Mesendoderm (in vitro differentiated cells): ENCODE measurements around the gene PRDM16.

Experiments
- DNase-seq: peaks from one replicate; pipeline ENCODE4 v3.0.0; 2013
- H2AK5ac ChIP-seq: 2 replicates; pipeline ENCODE4 v1.6.1; 2013; ENCODE audit warnings: low read length, inconsistent platforms
- H2BK120ac ChIP-seq: 2 replicates; pipeline ENCODE4 v1.6.1; 2013; ENCODE audit warnings: low read depth, mild to moderate bottlenecking, low read length, moderate library complexity, mixed read lengths
- H2BK15ac ChIP-seq: replicated peaks from 2 replicates; pipeline ENCODE4 v1.6.1; 2013; ENCODE audit warnings: low read depth, mild to moderate bottlenecking, moderate library complexity
- H2BK5ac ChIP-seq: 2 replicates; pipeline ENCODE4 v1.6.1; 2013; ENCODE audit warnings: low read length, inconsistent platforms
- H3K18ac ChIP-seq: 2 replicates; pipeline ENCODE4 v1.6.1; 2013; ENCODE audit warnings: mild to moderate bottlenecking, low read length, mixed read lengths
- H3K23ac ChIP-seq: one replicate; pipeline ENCODE4 v1.6.1; 2013; ENCODE audit warnings: low read length
- H3K27ac ChIP-seq: 2 replicates; pipeline ENCODE4 v1.5.1; 2013; ENCODE audit warnings: low read depth, mild to moderate bottlenecking, inconsistent platforms, low read length, moderate library complexity
- H3K27me3 ChIP-seq: 2 replicates; pipeline ENCODE4 v1.6.1; 2013; ENCODE audit warnings: low read length, control low read depth, mild to moderate bottlenecking, inconsistent platforms; ENCODE audit not compliant: insufficient read depth, poor library complexity
- H3K36me3 ChIP-seq: 2 replicates; pipeline ENCODE4 v1.6.1; 2013; ENCODE audit warnings: low read length, inconsistent platforms; ENCODE audit not compliant: control insufficient read depth, insufficient read depth
- H3K4ac ChIP-seq: one replicate; pipeline ENCODE4 v1.6.1; 2013; ENCODE audit warnings: low read depth, mild to moderate bottlenecking, low read length, moderate library complexity
- H3K4me1 ChIP-seq: 2 replicates; pipeline ENCODE4 v1.6.1; 2013; ENCODE audit warnings: low read depth, low read length, inconsistent platforms; ENCODE audit not compliant: control insufficient read depth
- H3K4me2 ChIP-seq: 2 replicates; pipeline ENCODE4 v1.6.1; 2013; ENCODE audit warnings: low read length
- H3K4me3 ChIP-seq: 2 replicates; pipeline ENCODE4 v1.5.1; 2013; ENCODE audit warnings: mild to moderate bottlenecking, low read length
- H3K56ac ChIP-seq: one replicate; pipeline ENCODE4 v1.6.1; 2013; ENCODE audit warnings: low read length
- H3K79me1 ChIP-seq: 2 replicates; pipeline ENCODE4 v1.6.1; 2013; ENCODE audit warnings: low read length, inconsistent platforms
- H3K79me2 ChIP-seq: 2 replicates; pipeline ENCODE4 v1.6.1; 2013; ENCODE audit warnings: mild to moderate bottlenecking, low read length; ENCODE audit not compliant: control insufficient read depth, insufficient read depth
- H3K9ac ChIP-seq: 2 replicates; pipeline ENCODE4 v1.6.1; 2013; ENCODE audit warnings: low read length, inconsistent platforms
- H4K5ac ChIP-seq: one replicate; pipeline ENCODE4 v1.6.1; 2013; ENCODE audit warnings: low read length
- H4K8ac ChIP-seq: one replicate; pipeline ENCODE4 v1.6.1; 2013; ENCODE audit warnings: low read depth, mild to moderate bottlenecking, control low read depth, low read length, moderate library complexity
- WGBS: extraction: QIAGEN DNeasy Blood & Tissue Kit; methylation state at CpG from one replicate; pipeline ENCODE4 v1.1.7; 2013; ENCODE audit warnings: low lambda C conversion rate, missing lambda C conversion rate; ENCODE audit not compliant: insufficient coverage; ENCODE audit errors: extremely low coverage; 5-methylcytosine and 5-hydroxymethylcytosine counted together

PRDM16 gene

DNA sequence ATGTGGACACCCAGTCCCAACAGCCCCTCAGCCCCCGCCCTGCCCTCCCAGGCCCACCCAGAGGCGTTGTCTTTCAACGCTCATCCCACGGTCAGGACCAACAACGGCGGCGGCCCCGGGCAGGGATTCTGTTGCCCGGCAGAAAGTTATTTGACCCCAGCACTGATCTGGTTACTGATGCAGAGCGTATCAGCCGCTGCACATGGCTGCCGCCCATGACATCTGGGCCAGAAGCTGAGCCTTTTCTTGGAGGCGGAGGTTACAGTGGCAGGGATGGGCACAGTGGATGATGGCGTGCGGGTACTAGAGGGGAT is 258.3 kb downstream of the PRDM16 start:
- DNase-seq: no peak
- Histone ChIP-seq H3K4me2 (no peak overlapping the region), H2BK15ac (no peak overlapping the region), H3K18ac (no peak overlapping the region), H3K4me3 (no peak overlapping the region), H4K8ac (no peak overlapping the region), H2BK120ac (no peak overlapping the region), H3K36me3 (no peaks in the 10 kb centered on the region), H2AK5ac (no peak overlapping the region), H4K5ac (no peak overlapping the region), H3K27me3 (no peaks in the 10 kb centered on the region), H2BK5ac (no peak overlapping the region), H3K79me1 (no peaks in the 10 kb centered on the region), H3K56ac (no peak overlapping the region), H3K79me2 (no peaks in the 10 kb centered on the region), H3K9ac (no peak overlapping the region), H3K4ac (no peak overlapping the region), H3K4me1 (peaks cover 5% of the 10 kb centered on the region), H3K27ac (no peak overlapping the region), H3K23ac (no peak overlapping the region)
- WGBS: no CpG with 5 or more reads among the region's 15 CpGs

DNA sequence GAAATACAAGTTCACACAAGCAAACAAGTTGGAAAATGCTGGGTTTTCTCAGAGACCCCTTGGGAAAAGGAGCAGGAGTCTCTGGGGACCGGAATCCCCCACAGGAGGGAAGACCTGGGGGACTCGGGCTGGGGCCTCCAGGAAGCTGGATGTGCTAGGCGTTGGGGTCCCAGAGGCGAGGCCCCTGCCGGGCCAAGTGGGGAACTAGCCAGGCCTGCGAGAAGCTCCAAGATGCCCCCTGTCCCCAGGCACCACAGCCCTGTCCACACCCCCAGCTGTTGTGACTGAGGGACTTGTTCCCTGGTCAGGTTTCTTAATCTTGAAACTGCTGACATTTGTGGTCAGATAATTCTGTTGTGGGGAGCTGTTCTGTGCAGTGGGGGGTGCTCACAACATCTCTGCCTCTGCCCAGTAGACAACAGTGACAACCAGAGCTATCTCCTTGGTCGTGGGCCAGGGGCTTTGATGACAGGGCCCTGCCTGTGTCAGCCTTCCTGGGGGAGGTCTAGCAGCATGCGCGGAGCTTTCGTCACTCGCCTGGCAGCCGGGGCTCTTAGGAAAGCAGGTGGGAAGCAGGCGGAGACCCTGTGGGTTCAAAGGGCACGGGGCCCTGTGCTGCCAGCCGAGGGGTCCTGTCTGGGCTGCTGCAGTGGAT is 259.1 kb downstream of the PRDM16 start:
- Histone ChIP-seq H3K4me1 (peaks cover 5% of the 10 kb centered on the region), H3K27ac (no peak overlapping the region), H3K18ac (no peak overlapping the region), H3K4me2 (no peak overlapping the region), H4K5ac (no peak overlapping the region), H3K56ac (no peak overlapping the region), H2BK5ac (no peak overlapping the region), H3K36me3 (no peaks in the 10 kb centered on the region), H2BK15ac (no peak overlapping the region), H2AK5ac (no peak overlapping the region), H3K79me1 (no peaks in the 10 kb centered on the region), H3K23ac (no peak overlapping the region), H2BK120ac (no peak overlapping the region), H4K8ac (no peak overlapping the region), H3K4me3 (no peak overlapping the region), H3K4ac (no peak overlapping the region), H3K27me3 (no peaks in the 10 kb centered on the region), H3K79me2 (no peaks in the 10 kb centered on the region), H3K9ac (no peak overlapping the region)
- no CpG with 5 or more reads among the region's 15 CpGs for WGBS
- DNase-seq: no peak

DNA sequence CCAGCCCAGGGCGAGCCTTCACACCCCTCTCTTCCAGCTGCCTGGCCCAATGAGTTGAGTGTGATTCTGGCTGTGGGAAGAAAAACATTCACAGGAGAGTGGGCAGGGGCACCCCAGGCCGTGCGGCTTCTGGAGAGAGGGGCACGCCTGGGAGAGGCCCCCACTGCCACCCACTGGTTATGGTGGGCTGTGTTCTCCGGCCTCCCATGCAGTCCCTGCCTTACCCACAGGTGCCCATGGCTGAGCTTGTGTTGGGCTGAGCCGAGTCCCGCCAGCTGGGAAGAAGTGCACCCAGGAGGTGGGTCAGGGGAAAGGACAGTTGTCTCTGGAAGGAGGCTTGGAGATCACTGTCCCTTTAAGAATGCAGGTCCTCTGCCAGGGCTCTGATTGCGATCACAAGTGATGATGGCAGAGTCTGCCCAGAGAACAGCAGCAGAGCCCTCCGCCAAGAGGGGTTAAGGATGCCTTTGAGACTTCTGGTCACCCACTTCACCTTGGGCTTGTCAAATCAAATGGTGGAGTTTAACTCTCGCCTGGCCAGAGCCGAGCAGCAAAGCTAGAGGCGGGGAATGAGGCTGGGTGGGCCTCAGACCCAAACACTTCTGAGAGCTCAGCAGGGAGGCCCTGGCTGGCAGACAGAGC is 260.8 kb downstream of the PRDM16 start:
- H4K8ac ChIP-seq: no peak overlapping the region
- no peak for DNase-seq
- no CpG with 5 or more reads among the region's 12 CpGs for WGBS

DNA sequence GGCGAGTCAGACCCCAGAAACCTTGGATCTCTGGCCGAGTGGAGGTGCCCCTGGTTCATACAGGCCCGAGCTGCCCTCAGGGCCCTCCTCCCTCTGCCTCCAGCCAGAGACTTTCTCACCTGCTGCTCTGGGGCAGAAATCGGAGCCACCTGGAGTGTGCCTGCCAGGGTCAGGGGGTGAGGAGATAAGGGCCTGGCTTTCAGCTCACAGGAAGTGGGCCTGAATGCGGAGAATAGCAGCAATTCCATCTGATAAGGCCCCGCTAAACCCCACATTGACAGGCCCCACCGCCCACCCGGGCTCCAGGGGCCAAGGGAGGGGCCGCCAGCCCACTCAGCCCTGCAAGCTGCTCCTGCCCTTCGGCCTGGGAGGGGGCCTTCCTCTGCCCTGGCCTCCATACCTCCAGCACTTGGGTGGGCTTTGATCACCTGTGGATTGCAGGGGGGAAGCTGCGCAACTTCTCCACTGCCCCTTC is 261.8 kb downstream of the PRDM16 start:
- no peak overlapping the region for H4K8ac ChIP-seq
- no peaks in the 10 kb centered on the region for H3K36me3 ChIP-seq
- no peak overlapping the region for H2BK120ac ChIP-seq
- H2BK5ac ChIP-seq: no peak overlapping the region
- H3K4me1 ChIP-seq: peaks cover 5% of the 10 kb centered on the region
- no peak overlapping the region for H4K5ac ChIP-seq
- no peaks in the 10 kb centered on the region for H3K27me3 ChIP-seq
- H3K4ac ChIP-seq: no peak overlapping the region
- peak; percentile 78 for DNase-seq
- H3K9ac ChIP-seq: no peak overlapping the region
- no peaks in the 10 kb centered on the region for H3K79me2 ChIP-seq
- no peak overlapping the region for H3K4me2 ChIP-seq
- no peaks in the 10 kb centered on the region for H3K79me1 ChIP-seq
- no peak overlapping the region for H3K27ac ChIP-seq
- no peak overlapping the region for H2AK5ac ChIP-seq
- no peak overlapping the region for H3K23ac ChIP-seq
- H2BK15ac ChIP-seq: no peak overlapping the region
- WGBS: no CpG with 5 or more reads among the region's 11 CpGs
- no peak overlapping the region for H3K56ac ChIP-seq
- no peak overlapping the region for H3K18ac ChIP-seq
- no peak overlapping the region for H3K4me3 ChIP-seq

More for the DNA sequence above, 260.8 kb downstream of the PRDM16 start:
- no peaks in the 10 kb centered on the region for H3K79me2 ChIP-seq
- H3K18ac ChIP-seq: no peak overlapping the region
- no peak overlapping the region for H3K56ac ChIP-seq
- H3K4ac ChIP-seq: no peak overlapping the region
- H3K4me2 ChIP-seq: no peak overlapping the region
- H3K23ac ChIP-seq: no peak overlapping the region
- H3K27ac ChIP-seq: no peak overlapping the region
- H3K4me1 ChIP-seq: peaks cover 5% of the 10 kb centered on the region
- H2BK120ac ChIP-seq: no peak overlapping the region
- no peak overlapping the region for H4K5ac ChIP-seq
- H3K36me3 ChIP-seq: no peaks in the 10 kb centered on the region
- H2BK5ac ChIP-seq: no peak overlapping the region
- no peak overlapping the region for H3K9ac ChIP-seq
- H3K27me3 ChIP-seq: no peaks in the 10 kb centered on the region
- H3K4me3 ChIP-seq: no peak overlapping the region
- no peaks in the 10 kb centered on the region for H3K79me1 ChIP-seq
- H2BK15ac ChIP-seq: no peak overlapping the region
- H2AK5ac ChIP-seq: no peak overlapping the region

DNA sequence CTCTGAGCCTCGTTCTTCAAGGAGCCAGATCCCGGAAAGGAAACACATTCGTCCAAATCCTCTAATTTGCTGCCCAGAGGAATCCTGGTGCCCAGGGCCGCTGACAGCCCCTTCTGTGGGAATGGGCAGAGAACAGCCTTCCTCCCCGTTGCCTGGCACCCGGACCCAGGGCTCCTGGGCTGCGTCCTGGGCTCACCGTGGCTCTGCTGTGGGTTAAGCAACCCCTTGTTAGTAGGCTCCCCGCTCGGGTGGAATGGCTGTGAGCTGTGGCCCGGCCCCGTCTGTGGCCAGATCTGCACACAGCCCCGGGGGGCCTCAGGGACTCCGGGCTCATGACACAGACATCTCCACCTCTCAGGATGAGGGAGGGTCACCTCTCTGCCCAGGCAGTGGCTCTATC is 262.6 kb downstream of the PRDM16 start:
- H3K79me2 ChIP-seq: no peaks in the 10 kb centered on the region
- H3K18ac ChIP-seq: no peak overlapping the region
- no peaks in the 10 kb centered on the region for H3K79me1 ChIP-seq
- H2BK15ac ChIP-seq: no peak overlapping the region
- no peak overlapping the region for H3K9ac ChIP-seq
- no peak overlapping the region for H2AK5ac ChIP-seq
- H3K56ac ChIP-seq: no peak overlapping the region
- peaks cover 5% of the 10 kb centered on the region for H3K4me1 ChIP-seq
- H3K23ac ChIP-seq: no peak overlapping the region
- no CpG with 5 or more reads among the region's 14 CpGs for WGBS
- no peak overlapping the region for H2BK5ac ChIP-seq
- no peak overlapping the region for H3K27ac ChIP-seq
- no peaks in the 10 kb centered on the region for H3K27me3 ChIP-seq
- H4K8ac ChIP-seq: no peak overlapping the region
- H4K5ac ChIP-seq: no peak overlapping the region
- no peaks in the 10 kb centered on the region for H3K36me3 ChIP-seq
- no peak overlapping the region for H2BK120ac ChIP-seq
- no peak overlapping the region for H3K4me2 ChIP-seq
- DNase-seq: no peak
- no peak overlapping the region for H3K4me3 ChIP-seq
- no peak overlapping the region for H3K4ac ChIP-seq

DNA sequence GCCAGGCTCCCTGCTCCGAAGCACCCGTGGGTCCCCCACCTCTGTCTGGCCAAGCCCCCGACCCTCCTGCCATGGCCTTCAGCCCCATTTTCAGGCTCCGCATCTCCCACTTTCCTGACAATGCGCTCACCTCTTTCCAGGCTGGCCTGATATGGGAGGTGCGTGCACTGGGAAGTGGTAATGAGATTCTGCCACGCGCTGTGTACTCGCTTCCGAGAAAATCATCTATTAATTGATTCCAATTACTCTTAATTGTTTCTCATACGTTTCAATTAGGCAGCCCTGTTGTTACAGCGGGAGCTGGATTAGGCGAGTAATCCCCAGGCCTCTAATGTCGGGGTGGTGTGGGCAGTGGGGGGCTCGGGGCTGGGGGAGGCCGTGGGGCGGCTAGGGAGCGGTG is 263.0 kb downstream of the PRDM16 start:
- H3K4ac ChIP-seq: no peak overlapping the region
- no peak overlapping the region for H3K18ac ChIP-seq
- H3K4me2 ChIP-seq: no peak overlapping the region
- DNase-seq: no peak
- no peak overlapping the region for H4K8ac ChIP-seq
- no peak overlapping the region for H4K5ac ChIP-seq
- H2BK120ac ChIP-seq: no peak overlapping the region
- H3K79me2 ChIP-seq: no peaks in the 10 kb centered on the region
- WGBS: no CpG with 5 or more reads among the region's 18 CpGs
- H3K4me1 ChIP-seq: peaks cover 5% of the 10 kb centered on the region
- no peak overlapping the region for H2BK15ac ChIP-seq
- no peak overlapping the region for H3K27ac ChIP-seq
- H3K36me3 ChIP-seq: no peaks in the 10 kb centered on the region
- H2BK5ac ChIP-seq: no peak overlapping the region
- H3K9ac ChIP-seq: no peak overlapping the region
- no peak overlapping the region for H2AK5ac ChIP-seq
- H3K4me3 ChIP-seq: no peak overlapping the region
- no peak overlapping the region for H3K56ac ChIP-seq
- no peaks in the 10 kb centered on the region for H3K79me1 ChIP-seq
- H3K27me3 ChIP-seq: no peaks in the 10 kb centered on the region
- no peak overlapping the region for H3K23ac ChIP-seq
